Testis (tissue), 2 donors: ENCODE data around the gene NKAIN2.

Experiments
- POLR2A ChIP-seq: fragments of 450-650 bp; IDR thresholded peaks from one replicate; pipeline ENCODE4 v1.6.1; 2017; ENCODE audit warnings: antibody characterized with exemption, mild to moderate bottlenecking, moderate library complexity
- TF ChIP-seq, protein P1 (sequence below), 3 experiments: fragments of 450-650 bp in 2 of 3; fragments of 200-600 bp in 1 of 3; sonication (generic) in 1 of 3; IDR thresholded peaks; one replicate each; pipeline ENCODE4 v1.5.1; 2016 to 2019; ENCODE audit warnings: antibody characterized with exemption in 3 of 3, mild to moderate bottlenecking in 2 of 3, moderate library complexity in 1 of 3

DNA sequence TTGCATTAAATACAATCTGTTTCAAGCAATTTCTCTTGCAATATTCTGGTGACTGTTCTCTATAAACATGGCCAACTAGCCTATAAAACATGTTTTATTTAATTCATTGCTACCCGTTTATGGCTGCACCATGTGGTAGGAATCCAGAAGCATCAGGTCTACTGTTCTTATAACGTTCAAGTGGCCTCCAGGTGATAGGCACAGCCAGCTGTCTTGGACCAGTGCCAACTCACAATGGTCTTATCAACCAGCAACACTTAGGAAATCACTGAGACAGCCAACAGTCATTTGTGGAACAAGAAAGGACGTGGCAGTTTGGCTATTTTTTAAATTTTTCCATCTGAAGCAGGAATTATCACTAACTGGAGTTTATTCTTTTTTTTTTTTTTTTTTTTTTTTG is 193.6 kb downstream of the NKAIN2 start:
- TF ChIP-seq, protein P1, sequence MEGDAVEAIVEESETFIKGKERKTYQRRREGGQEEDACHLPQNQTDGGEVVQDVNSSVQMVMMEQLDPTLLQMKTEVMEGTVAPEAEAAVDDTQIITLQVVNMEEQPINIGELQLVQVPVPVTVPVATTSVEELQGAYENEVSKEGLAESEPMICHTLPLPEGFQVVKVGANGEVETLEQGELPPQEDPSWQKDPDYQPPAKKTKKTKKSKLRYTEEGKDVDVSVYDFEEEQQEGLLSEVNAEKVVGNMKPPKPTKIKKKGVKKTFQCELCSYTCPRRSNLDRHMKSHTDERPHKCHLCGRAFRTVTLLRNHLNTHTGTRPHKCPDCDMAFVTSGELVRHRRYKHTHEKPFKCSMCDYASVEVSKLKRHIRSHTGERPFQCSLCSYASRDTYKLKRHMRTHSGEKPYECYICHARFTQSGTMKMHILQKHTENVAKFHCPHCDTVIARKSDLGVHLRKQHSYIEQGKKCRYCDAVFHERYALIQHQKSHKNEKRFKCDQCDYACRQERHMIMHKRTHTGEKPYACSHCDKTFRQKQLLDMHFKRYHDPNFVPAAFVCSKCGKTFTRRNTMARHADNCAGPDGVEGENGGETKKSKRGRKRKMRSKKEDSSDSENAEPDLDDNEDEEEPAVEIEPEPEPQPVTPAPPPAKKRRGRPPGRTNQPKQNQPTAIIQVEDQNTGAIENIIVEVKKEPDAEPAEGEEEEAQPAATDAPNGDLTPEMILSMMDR (IDR thresholded peaks at IDR 0.05) = no peak
- TF ChIP-seq POLR2A = no peak
